ENCODE data around the gene ATP1A3.
"Not testable (repeated sequence)": the region's sequence is repeated elsewhere in the genome, so short reads cannot be mapped to it uniquely, and the experiment has no call there.

ATP1A3 gene

DNA sequence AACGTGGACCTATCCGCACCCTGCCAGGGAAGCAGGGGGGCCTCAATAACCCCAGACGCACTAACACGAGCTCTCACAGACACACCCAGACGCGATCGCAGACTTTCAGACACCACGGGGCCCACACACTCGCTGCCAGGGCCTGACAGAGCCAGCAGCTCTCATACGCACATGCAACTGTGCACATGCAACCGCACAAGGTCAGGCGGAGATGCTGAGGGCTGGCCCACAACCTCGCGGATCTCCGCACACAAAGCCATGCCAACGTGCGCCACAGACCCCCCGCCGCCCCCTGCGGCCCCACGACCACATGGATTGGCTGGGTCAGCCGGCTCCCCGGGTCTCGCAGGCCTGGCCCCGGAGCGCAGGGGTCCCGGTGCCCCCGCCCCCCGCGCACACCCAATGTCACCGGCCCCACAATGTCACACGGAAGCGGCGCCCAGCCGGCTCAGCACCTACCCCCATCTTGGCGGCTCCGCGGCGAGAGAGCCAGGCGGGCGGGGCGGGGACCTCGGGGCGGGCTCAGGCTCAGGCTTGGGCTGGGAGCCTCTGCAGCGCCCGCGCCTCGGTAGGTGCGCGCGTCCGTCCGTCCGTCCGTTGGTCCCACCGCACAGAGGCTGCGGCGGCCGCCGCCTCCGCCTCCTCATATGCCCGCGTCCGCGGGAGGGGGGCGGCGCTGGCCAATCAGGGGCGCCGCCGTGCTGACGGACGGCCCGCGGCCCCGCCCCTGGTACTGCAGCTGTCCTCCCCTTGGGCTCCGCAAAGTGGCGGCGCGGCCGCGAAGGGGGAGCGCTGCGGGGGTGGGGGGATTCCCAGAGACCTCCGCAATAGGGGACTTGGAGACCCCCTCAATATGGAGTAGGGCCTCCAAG is at the start of gene ATP1A3:
TSS of gene ATP1A3 (minus strand) at position 619 of the 872 bp plus-strand sequence. CDS start at position 465, 154 bp downstream.
- peak; percentile 93 for DNase-seq

DNA sequence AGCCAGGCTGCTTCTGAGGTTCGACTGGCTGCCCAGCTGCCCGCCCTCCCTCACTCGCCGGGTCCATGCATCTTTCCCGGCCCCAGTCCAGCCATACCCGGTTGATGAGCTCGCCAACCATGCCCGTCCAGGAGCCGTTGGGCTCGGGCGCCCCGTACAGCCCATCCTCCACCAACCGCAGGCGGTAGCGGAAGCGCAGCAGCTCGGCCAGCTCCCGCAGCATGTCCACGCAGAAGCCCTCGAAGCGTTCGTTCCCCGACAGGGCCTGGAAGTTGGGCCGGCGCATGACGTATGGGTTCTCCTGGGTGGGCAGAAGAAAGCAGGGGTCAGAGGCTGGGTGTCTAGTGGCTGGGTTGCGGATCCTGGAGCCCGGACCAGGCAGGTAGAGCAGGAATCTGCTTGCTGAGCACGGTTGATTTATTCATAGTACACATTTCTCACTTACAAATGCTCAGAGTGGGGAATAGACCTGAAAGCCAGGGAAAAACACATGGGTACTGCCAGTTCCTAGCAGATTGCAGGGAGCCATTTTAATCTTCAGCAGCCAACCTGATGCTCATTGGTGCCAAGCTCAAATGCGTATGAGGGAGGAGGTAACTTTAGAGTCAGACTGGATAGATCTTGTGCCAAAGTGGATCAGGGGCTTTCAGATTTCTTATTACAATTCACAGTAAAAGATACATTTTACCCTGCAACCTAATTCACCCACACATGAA is 48.6 kb upstream of the ATP1A3 start:
- peak; percentile 41 for DNase-seq

GRCh38 chr19:42040491-42040890 is 46.5 kb upstream of the ATP1A3 start:
- not testable (repeated sequence) for DNase-seq

- no peak for DNase-seq
Observed at GRCh38 chr19:42040031-42040430, 46.0 kb upstream of the ATP1A3 start.

DNA sequence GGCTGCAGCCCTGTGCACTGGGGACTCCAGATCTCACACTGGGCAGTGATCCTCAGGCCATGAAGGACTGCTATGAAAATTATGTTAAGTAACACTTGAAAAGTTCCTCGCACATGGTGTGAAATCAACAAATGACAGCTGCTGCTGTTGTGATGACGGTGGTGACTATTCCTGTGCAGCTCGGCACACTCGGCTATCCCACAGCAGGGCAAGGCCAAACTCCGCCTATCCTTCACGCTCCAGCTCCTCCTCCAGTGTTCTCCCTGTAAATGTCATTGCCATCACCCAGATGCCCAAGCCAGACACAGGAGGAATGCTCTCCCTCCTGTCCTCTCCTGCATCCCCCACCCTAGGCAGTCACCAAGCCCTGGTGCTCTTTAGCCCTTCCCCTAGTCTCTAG is 44.6 kb upstream of the ATP1A3 start:
- DNase-seq: no peak

DNA sequence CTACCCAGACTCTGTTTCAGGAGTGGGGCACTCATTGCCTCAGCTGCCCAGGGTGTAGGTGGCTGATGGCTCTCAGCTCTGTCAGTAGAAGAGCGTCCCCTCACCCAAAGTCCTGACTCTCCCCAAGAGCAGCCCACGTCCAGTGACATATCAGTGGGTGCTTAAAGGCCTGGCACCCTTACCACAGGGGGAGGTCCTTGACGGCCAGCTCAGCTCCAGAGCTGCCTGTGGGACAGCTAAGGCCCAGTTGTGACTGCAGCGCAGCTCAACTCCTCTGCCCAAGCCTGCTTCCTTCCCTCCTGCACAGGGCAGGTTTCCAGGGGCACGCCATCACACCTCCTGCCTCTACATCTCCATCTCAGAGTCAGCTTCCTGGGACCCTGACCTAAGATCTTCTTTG is 43.6 kb upstream of the ATP1A3 start:
- no peak for DNase-seq

DNA sequence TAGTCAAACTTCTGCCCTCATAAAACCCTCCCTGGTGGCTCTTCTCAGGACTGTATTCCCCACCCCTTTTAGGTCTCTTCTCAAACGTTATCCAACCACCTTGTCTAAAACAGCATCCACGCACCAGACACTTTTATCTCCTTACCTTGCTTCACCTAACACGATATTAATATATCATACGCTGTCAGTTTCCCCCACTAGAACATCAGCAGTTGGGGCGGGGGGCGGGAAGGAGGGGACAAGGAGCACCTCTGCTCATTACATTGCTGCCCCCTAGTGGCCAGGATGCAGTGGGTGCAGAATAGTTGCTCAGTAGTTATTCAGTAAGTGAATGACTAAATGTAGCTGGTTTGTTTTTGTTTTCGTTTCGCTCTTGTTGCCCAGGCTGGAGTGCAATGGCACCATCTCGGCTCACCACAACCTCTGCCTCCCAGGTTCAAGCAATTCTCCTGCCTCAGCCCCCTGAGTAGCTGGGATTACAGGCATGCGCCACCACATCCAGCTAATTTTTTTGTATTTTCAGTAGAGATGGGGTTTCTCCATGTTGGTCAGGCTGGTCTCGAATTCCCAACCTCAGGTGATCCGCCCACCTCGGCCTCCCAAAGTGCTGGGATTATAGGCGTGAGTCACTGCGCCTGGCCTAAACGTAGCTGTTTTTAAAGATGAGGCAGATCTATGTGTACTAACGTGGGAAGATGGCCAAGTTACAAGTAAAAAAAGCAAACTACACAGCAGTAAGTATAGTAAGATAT is 40.8 kb upstream of the ATP1A3 start:
- DNase-seq: peak; percentile 84

- DNase-seq: no peak
Observed at GRCh38 chr19:42033413-42033812, 39.4 kb upstream of the ATP1A3 start.

DNA sequence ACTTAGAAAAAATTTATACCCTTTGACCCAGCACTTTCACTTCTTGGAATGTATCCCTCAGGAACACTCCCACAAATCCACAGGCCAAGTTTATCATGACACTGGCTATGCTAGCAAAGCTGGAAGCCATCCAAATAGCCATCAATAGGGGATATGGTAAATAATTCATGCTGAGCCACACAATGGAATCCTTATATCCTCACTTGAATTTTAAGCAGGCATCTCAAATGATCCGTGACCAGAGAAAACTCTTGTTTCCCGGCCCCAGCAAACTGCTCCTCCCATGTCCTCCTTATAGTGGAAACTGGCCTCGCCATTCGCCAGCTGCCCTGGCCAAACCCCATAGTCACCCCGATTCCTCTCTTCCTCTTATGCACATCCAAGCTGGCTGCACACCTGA is 38.4 kb upstream of the ATP1A3 start:
- DNase-seq: peak; percentile 100

- no peak for DNase-seq
Observed at GRCh38 chr19:42030645-42031440, 36.8 kb upstream of the ATP1A3 start.

GRCh38 chr19:42028304-42029216 is 34.5 kb upstream of the ATP1A3 start:
- DNase-seq: peak; percentile 71

DNA sequence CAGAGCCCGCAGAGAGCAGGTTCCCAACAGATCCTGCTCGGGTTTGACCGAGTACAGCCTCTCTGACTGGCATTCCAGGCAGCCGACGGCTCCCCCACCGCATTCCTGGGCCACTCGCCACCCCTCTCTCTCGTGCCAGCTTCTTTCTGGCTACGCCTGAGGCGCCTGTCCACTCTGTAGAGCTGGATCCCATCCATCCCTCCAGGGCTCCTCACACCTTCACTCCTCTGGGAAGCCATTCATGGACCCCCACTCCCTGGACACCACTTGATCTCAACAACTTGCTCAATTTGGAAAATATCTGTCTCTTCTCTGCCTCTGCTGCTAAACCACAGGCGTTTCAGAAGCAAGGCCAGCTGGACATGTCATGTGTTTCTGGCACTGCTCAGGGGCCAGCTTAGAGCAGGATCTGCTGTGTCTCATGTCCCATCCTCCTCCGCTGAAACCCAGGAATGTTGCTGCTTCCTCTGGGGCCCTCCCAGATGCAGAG is 30.6 kb upstream of the ATP1A3 start:
- DNase-seq: no peak

GRCh38 chr19:42023943-42024260 is 29.9 kb upstream of the ATP1A3 start:
- no peak for DNase-seq

- DNase-seq: peak; percentile 48
Observed at GRCh38 chr19:42023121-42023942, 29.3 kb upstream of the ATP1A3 start.

DNA sequence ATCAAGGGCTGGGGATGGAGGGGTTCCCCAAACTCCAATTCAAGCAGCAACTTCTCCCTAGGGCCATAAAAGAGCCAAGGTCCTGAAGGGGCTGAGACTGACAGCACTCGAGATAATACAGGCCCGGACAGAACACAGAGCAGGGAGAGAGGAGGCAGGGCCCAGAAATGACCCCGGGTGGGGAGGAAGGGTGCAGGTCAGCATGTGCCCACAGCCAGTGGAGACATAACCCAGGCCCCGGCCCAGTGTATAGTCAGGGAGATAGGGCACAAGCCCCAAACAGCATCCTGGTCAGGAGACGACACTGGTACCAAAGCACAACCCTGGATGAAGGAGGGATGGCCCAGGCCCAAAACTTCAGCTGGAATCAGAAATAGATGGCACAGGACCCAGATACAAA is 28.6 kb upstream of the ATP1A3 start:
- no peak for DNase-seq

- DNase-seq: no peak
Observed at GRCh38 chr19:42021185-42021584, 27.2 kb upstream of the ATP1A3 start.

DNA sequence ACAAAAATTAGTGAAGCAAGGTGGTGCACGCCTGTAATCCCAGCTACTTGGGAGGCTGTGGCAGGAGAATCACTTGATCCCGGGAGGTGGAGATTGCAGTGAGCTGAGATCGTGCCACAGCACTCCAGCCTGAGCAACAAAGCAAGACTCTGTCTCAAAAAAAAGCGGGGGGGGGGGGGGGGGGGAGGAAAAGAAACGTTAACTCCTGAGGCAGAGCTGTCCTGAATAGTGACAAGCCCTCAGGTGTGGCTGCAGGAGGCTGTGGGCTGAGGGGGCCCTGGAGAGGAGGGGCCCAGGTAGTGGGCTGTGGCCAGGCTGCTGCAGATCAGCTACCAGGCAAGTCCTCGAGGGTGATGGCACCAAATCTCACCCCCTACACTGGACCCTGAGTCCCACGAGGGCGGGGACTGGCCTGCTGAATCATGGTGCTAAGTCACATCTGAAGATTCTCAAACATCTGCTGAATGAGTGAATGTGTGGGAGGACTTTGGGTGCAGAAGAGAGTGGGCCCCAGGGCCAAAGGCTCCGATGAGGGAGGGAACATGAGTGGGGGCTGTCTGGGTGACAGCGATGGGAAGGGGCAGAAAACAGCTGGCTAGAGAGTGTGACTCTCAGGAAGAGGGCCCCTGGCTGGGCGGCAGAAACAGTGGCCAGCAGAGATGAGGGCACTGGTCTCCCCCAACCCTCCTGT is 24.6 kb upstream of the ATP1A3 start:
- DNase-seq: no peak

- no peak for DNase-seq
Observed at GRCh38 chr19:42017040-42017439, 23.0 kb upstream of the ATP1A3 start.

DNA sequence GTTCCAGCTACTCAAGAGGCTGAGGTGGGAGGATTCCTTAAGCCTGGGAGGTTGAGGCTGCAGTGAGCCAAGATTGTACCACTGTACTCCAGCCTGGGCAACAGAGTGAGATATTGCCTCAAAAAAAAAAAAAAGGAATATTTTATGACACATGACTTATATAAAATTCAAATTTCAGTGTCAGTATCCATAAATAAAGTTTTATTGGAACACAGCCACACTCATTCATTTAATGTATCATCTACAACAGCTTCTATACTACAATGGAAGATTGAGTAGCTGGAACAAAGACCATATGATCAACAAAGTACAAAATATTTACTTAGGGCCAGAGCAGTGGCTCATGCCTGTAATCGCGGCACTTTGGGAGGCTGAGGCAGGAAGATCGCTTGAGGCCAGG is 18.7 kb upstream of the ATP1A3 start:
- not testable (repeated sequence) for DNase-seq

All from NCI-H69 (cell line).